Stimulated activated CD4-positive, alpha-beta T cell treated with anti-CD3 and anti-CD28 coated beads, TNF-alpha, amount 100 ng/mL, for 24 hours (primary cell): ENCODE measurements around the gene LYRM7.
"Not testable (repeated sequence)": the region's sequence is repeated elsewhere in the genome, so short reads cannot be mapped to it uniquely, and the experiment has no call there.

Experiments used
- DNase-seq, 3 experiments: peaks; one replicate each; pipeline ENCODE4 v3.0.0-alpha.2; 2020; ENCODE audit warnings: low read depth in 3 of 3

Gene LYRM7

DNA sequence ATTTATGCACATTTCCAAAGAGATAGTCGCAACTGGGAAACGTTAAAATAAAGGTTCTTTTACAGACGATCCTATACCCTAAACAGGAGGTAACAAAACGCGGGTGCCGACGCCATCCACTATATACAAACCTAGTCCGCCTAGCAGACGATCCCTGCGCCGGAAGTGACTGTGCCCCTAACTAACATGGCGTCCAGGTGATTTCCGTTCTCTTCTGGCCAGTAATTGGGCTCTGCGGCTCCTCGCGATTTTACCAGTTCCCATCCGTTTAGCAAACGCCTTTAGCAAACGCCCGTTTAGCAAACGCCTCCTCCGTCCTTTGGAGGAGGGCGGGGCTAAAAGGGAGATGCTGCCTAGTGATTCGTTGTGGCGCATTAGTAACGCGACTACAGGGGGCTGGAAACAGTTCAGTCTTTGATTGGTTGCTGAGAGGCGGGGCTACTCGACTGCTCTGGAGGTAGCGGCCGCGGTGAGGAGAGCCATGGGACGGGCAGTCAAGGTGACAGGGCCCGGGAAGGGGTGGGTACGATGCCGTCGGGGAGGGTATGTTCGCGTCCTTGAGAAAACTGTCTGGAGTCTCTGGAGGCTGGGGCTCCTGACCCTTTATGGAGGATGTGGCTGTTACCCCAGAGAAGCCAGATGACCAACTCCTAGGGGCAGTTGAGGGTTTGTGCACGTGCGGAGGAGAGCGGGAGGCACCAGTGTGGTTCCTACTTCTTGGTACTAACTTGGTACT lies at the start of gene LYRM7:
Gene LYRM7 (plus strand): TSS at position 405 of the 736 bp plus-strand sequence. CDS start 77 bp downstream, at position 482.
- peak; percentile 88 to 94 (median 92) for DNase-seq

- not testable (repeated sequence) for DNase-seq
Observed at GRCh38 chr5:131127244-131127643, 43.5 kb upstream of the LYRM7 start.

DNA sequence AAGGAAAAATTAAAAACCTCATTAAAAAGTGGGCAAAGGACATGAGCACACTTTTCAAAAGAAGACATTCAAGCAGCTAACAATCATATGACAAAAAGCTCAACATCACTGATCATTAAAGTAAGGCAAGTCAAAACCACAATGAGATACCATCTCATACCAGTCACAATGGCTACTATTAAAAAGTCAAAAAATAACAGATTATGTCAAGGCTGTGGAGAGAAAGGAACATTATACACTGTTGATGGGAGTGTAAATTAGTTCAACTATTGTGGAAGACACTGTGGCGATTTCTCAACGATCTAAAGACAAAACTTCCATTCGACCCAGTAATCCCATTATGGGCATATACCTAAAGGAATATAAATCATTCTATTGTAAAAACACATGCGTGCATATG lies 41.4 kb upstream of the LYRM7 start:
- no peak for DNase-seq

DNA sequence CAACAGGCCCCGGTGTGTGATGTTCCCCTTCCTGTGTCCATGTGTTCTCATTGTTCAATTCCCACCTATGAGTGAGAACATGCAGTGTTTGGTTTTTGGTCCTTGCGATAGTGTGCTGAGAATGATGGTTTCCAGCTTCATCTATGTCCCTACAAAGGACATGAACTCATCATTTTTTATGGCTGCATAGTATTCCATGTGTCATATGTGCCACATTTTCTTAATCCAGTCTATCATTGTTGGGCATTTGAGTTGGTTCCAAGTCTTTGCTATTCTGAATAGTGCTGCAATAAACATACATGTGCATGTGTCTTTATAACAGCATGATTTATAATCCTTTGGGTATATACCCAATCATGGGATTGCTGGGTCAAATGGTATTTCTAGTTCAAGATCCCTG lies 37.7 kb upstream of the LYRM7 start:
- not testable (repeated sequence) for DNase-seq

DNA sequence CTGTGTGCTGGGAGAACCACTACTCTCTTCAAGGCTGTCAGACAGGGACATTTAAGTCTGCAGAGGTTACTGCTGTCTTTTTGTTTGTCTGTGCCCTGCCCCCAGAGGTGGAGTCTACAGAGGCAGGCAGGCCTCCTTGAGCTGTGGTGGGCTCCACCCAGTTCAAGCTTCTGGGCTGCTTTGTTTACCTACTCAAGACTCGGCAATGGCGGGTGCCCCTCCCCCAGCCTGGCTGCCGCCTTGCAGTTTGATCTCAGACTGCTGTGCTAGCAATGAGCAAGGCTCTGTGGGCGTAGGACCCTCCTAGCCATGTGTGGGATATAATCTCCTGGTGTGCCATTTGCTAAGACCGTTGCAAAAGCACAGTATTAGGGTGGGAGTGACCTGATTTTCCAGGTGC lies 32.3 kb upstream of the LYRM7 start:
- DNase-seq: not testable (repeated sequence)

- no peak for DNase-seq
Observed at GRCh38 chr5:131139321-131139720, 31.4 kb upstream of the LYRM7 start.

- no peak for DNase-seq
Observed at GRCh38 chr5:131142970-131143617, 27.6 kb upstream of the LYRM7 start.

GRCh38 chr5:131147258-131147657 lies 23.5 kb upstream of the LYRM7 start:
- DNase-seq: no peak

- DNase-seq: no peak
Observed at GRCh38 chr5:131148835-131149234, 21.9 kb upstream of the LYRM7 start.

GRCh38 chr5:131150408-131150807 lies 20.3 kb upstream of the LYRM7 start:
- no peak for DNase-seq

GRCh38 chr5:131151216-131151615 lies 19.5 kb upstream of the LYRM7 start:
- DNase-seq: no peak

DNA sequence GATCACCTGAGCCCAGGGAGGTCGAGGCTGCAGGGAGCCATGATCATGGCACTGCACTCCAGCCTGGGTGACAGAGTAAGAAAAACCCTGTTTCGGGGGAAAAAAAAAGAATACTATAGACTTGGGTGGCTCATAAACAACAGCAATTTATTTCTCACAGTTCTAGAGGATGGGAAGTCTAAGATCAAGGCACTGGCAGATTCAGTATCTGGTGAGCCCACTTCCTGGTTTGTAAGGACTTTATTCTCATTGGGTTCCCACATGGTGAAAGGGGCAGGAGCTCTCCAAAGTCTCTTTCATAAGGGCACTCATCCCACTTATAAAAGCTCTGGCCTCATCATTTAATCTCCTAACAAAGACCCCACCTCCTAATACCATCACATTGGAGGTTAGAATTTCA lies 14.4 kb upstream of the LYRM7 start:
- DNase-seq: no peak

GRCh38 chr5:131156957-131157356 lies 13.8 kb upstream of the LYRM7 start:
- DNase-seq: no peak

DNA sequence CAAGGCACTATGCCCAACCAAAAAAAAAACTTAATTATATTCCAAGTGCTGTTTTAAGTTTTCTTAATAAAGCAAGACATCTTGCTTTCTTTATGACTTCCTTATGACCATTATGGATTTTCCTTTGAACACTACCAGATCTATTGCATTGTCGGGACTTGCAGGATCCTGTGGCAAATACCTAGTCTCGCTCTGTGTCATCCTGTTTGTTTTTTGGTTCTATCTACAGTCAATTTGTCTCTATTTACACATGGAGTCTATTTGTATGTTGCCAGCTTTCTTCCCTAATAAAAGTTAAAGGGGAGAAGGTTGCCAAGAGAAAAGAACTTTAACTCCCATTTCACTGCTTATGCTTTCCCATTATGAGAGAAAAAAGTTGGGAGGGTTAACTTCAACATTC lies 10.6 kb upstream of the LYRM7 start:
- no peak for DNase-seq

- DNase-seq: no peak
Observed at GRCh38 chr5:131163276-131164119, 7.2 kb upstream of the LYRM7 start.

- DNase-seq: peak; percentile 27 to 62 (median 40)
Observed at GRCh38 chr5:131164191-131165118, 6.3 kb upstream of the LYRM7 start.

DNA sequence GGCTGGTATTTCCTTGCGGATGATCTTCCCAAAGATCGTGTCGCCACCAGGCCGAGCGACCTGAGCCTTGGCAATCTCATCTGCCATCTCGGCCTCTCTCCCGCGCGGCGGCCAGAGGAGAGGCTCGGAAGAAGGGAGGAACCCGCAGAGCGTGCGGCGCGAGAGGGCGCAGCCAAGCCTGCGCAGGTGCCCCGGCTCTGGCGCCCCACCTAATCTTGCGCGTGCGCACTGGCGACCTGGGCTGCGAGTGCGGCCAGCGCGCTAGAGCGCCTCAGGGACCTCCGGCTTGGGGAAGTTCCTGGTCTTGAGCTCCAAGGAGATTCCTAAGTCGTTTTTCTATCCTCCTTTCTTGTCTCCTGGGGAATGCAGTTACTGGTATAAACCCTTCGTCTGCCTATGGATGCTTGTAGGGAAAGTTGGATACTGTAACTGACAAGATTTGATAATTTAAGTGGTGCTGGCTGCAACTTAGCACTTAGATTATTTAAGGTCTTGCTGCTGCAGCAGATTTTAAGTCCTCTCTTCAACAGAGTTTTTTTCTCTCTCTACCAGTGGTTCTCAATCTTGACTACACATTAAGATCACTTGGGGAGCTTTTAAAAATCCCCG lies 5.5 kb upstream of the LYRM7 start, which contains the start of gene HINT1:
Gene HINT1 (minus strand): TSS at position 138 of the 609 bp plus-strand sequence. CDS start 51 bp downstream, at position 87.
- peak; percentile 85 to 92 (median 89) for DNase-seq

- DNase-seq: no peak
Observed at GRCh38 chr5:131167615-131168014, 3.1 kb upstream of the LYRM7 start.

GRCh38 chr5:131169810-131170539 lies 769 bp upstream of the LYRM7 start:
- no peak for DNase-seq

DNA sequence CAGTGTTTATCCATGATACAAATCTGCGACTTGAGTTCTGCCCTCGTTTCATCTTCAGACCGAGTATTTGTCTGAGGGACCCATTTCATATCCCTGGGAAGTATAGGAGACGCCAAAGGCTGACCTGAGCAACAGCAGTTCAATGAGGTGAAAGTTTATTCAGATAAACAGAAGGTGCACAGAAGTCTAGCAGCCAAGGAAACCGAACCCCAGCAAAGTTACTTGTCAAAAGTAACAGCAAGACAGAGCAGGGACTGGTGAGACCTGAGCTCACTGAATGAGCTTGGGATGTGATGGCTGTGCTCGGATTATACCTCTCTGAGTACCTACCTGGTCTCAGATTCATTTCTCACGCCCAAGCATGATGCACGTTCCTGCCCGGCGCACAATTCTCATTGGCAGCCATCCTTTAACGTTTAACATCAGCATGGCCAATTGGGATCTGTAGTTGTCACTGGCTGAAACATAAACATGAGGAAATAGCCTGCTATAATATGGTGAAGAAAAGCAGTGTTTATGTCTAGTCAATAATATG lies 599 bp downstream of the LYRM7 start:
- peak in 1 of 3 experiments; percentile 17 for DNase-seq
